Lung (tissue), 12 donors: ENCODE measurements around the gene SLC6A13. TPM values are rescaled to one million over a fixed set of nuclear protein-coding genes. Genes with fewer than 3 reads are reported as not detected.

ENCODE experiments used
- ATAC-seq: fragments of 200-7000 bp; cut with Tn5 transposase; one replicate; pipeline ENCODE4 v1.9.1; 2020; ENCODE audit warnings: moderate number of reproducible peaks; ENCODE audit not compliant: insufficient read depth, low FRiP score
- DNase-seq, 3 donors: peaks; one replicate each; pipeline ENCODE4 v3.0.0-alpha.2; 2013 to 2017
- H3K27ac ChIP-seq, 2 donors: one replicate each; pipeline ENCODE4 v1.5.1; 2013; ENCODE audit warnings: mild to moderate bottlenecking in 2 of 2, moderate library complexity in 2 of 2, control low read depth in 1 of 2, inconsistent platforms in 1 of 2, low read depth in 1 of 2, low read length in 1 of 2
- H3K27me3 ChIP-seq, 3 donors: one replicate each; pipeline ENCODE4 v1.5.1; 2013; ENCODE audit warnings: low read length in 2 of 3; ENCODE audit not compliant: control insufficient read depth in 3 of 3, insufficient read depth in 3 of 3
- H3K36me3 ChIP-seq, 4 donors: one replicate each; pipeline ENCODE4 v1.5.1; 2013; ENCODE audit warnings: low read length in 4 of 4, mild to moderate bottlenecking in 1 of 4, moderate library complexity in 1 of 4; ENCODE audit not compliant: control insufficient read depth in 4 of 4, insufficient read depth in 4 of 4
- H3K4me1 ChIP-seq, 5 donors: one replicate each; pipeline ENCODE4 v1.5.1; 2013; ENCODE audit warnings: low read length in 5 of 5, mild to moderate bottlenecking in 2 of 5, moderate library complexity in 1 of 5; ENCODE audit not compliant: control insufficient read depth in 5 of 5, insufficient read depth in 5 of 5
- H3K4me3 ChIP-seq: one replicate; pipeline ENCODE4 v1.5.1; 2013; ENCODE audit warnings: mild to moderate bottlenecking, control low read depth, moderate library complexity
- H3K9ac ChIP-seq, 2 donors: one replicate each; pipeline ENCODE4 v1.5.1; 2013; ENCODE audit warnings: low read length in 2 of 2, control low read depth in 1 of 2; ENCODE audit not compliant: insufficient read depth in 1 of 2
- H3K9me3 ChIP-seq, 4 donors: one replicate each; pipeline ENCODE4 v1.5.1; 2013; ENCODE audit warnings: low read length in 3 of 4, mild to moderate bottlenecking in 1 of 4, moderate library complexity in 1 of 4; ENCODE audit not compliant: control insufficient read depth in 4 of 4, insufficient read depth in 3 of 4
- WGBS, 2 donors: extraction: QIAGEN DNeasy Blood & Tissue Kit; methylation state at CpG; one replicate each; pipeline ENCODE4 v1.1.7; 2013; 5-methylcytosine and 5-hydroxymethylcytosine counted together
- polyA plus RNA-seq, 2 donors: library from polyadenylated mRNA; stranded (reverse); fragments of 200-250 nt; gene quantifications; one replicate each; pipeline ENCODE4 v1.2.1, GENCODE V29; 2013
- total RNA-seq, 2 donors: library from RNA; depleted of rRNA in 1 of 2; stranded (reverse); fragments of >200 nt in 1 of 2; gene quantifications; one replicate each; pipeline ENCODE4 v1.2.1, GENCODE V29; 2014 to 2021
- TF ChIP-seq, protein P1 (sequence below): IDR thresholded peaks from 2 replicates; pipeline ENCODE4 v1.5.1; 2012; ENCODE audit warnings: mild to moderate bottlenecking; ENCODE audit errors: control extremely low read depth, extremely low read depth
- donor health status: control.
- donor health status: control.
- donor health status: Bipolar disorder and iron deficiency.
- donor health status: healthy.
- donor health status: DM: yes; HTN: yes; CAD: no.

Gene SLC6A13
- total and polyA plus RNA-seq, 4 donors: 0.46 to 2.4 (median 1.0) TPM

DNA sequence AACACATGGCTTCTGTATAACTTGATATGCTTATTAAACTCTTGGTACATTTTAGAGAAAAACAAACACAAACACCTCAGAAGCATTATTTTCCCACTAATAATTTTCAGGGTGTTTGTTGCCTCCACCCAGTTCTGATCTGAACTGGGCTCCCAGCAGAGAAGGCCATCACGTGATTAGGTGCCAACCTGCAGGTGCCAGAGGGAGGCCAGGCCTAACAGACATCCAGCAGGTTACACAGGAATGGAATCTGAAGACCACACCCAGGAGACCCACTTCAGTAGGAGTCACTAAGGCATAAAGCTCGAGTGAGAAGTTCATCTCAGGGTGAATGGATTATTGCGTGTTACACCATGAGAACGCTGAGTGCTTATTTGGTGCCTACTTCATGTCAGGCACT, 57.6 kb downstream of the SLC6A13 start:
- no peak overlapping the region for H3K27ac ChIP-seq
- peaks cover 0 to 8% (median 6%) of the 10 kb centered on the region in 5 donors for H3K4me1 ChIP-seq
- H3K4me3 ChIP-seq: no peak overlapping the region
- TF ChIP-seq, protein P1, sequence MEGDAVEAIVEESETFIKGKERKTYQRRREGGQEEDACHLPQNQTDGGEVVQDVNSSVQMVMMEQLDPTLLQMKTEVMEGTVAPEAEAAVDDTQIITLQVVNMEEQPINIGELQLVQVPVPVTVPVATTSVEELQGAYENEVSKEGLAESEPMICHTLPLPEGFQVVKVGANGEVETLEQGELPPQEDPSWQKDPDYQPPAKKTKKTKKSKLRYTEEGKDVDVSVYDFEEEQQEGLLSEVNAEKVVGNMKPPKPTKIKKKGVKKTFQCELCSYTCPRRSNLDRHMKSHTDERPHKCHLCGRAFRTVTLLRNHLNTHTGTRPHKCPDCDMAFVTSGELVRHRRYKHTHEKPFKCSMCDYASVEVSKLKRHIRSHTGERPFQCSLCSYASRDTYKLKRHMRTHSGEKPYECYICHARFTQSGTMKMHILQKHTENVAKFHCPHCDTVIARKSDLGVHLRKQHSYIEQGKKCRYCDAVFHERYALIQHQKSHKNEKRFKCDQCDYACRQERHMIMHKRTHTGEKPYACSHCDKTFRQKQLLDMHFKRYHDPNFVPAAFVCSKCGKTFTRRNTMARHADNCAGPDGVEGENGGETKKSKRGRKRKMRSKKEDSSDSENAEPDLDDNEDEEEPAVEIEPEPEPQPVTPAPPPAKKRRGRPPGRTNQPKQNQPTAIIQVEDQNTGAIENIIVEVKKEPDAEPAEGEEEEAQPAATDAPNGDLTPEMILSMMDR: no peak
- H3K9ac ChIP-seq: no peak overlapping the region
- DNase-seq (no peak), ATAC-seq (no peak)
- 72 to 80% methylated on average over 4 of the region's 4 CpGs for WGBS, 2 donors
- H3K9me3 ChIP-seq: peaks cover 0 to 4% (median 0%) of the 10 kb centered on the region in 4 donors
- peaks cover 0 to 2% (median 0%) of the 10 kb centered on the region in 3 donors for H3K27me3 ChIP-seq
- no peaks in the 10 kb centered on the region for H3K36me3 ChIP-seq

DNA sequence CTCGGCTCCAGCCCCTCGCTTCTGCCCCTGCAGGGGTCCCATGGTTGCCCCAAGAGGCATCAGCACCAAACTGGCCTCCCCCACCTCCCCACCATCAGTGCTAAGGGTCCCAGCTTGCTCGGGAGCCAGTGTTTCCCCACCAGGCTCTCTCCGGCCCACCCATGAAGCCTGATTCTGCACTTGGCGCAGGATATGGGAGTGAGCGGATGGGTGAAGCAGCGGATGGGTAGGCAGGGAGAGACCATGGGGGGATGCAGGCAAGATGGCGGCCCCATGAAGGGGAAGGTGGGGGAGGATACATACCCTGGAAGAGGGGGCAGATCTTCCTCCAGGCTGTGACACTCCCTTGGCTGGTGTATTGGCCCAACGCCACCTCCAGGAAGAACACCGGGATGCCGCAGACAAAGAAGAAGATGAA, 58.4 kb downstream of the SLC6A13 start:
- Histone ChIP-seq H3K36me3 (no peaks in the 10 kb centered on the region), H3K27me3 (peaks cover 0 to 2% (median 0%) of the 10 kb centered on the region in 3 donors), H3K4me1 (peaks cover 0 to 8% (median 6%) of the 10 kb centered on the region in 5 donors), H3K4me3 (no peak overlapping the region), H3K27ac (no peak overlapping the region), H3K9me3 (peaks cover 0 to 4% (median 0%) of the 10 kb centered on the region in 4 donors), H3K9ac (peak overlapping the region in 1 of 2 donors; percentile 37)
- WGBS, 2 donors: 84 to 90% methylated on average over 11 of the region's 11 CpGs
- DNase-seq (no peak), ATAC-seq (no peak)
- TF ChIP-seq, protein P1: no peak

DNA sequence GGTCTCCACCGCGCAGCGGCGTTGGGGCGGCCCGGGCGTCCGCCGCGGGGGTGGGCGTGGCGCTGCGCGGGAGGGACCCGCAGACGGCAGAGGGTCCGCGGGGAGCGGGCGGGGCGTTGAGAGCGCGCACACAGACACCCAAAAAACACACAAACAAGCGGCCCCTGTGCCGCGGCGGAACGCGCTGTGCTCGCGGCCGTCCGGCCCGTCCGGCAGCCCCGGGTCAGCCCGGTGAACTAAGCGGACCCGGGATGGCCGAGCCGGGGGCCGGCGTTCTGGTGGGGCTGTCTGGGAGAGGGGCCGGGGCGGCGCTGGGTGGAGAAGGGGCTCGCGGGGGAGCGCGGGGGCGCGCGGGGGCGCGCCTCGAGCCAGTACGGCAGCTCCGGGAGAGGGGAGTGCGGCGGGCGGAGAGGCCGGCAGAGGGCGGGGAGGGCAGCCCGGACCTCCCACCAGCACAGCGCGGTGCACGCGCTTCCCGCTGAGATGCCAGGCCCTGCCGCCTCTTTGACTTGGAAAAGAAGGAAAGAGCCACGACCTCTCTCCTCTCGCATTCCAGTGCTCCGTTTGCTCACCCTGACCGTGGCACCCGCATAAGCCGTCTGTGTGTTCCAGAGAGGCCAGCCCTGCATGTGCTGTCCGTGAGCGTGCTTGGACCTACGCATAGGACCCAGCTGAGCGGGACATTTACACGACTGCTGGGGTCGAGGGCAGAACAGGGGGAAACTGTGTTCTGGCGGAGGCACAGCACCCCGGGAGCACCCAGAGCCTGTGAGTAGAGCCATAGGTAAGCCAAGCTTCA, 59.0 kb downstream of the SLC6A13 start:
- peak; percentile 45 to 72 (median 63) for DNase-seq

More for the DNA sequence above, 59.0 kb downstream of the SLC6A13 start:
- Histone ChIP-seq H3K9me3 (peaks cover 0 to 3% (median 0%) of the 10 kb centered on the region in 4 donors), H3K4me1 (peaks cover 0 to 8% (median 6%) of the 10 kb centered on the region in 5 donors), H3K36me3 (no peaks in the 10 kb centered on the region), H3K27me3 (peaks cover 0 to 3% (median 2%) of the 10 kb centered on the region in 3 donors), H3K4me3 (no peak overlapping the region), H3K27ac (no peak overlapping the region), H3K9ac (peak overlapping the region in 1 of 2 donors; percentile 37)
- TF ChIP-seq, protein P1: no peak
- ATAC-seq: peak; percentile 51
- WGBS, 2 donors: 12 to 28% methylated on average over 52 to 84 of the region's 84 CpGs
